SK-N-SH (cell line): ENCODE results near the gene LCE7A. TPM values are rescaled to one million over a fixed set of nuclear protein-coding genes. Genes with fewer than 3 reads are reported as not detected.

Experiments
- CTCF ChIA-PET: fragments of 300-600, 350-600 bp; formaldehyde crosslinking; extraction: SDS; loops from one replicate; lab custom pipeline; 2021; lab: Yijun Ruan, JAX
- POLR2A ChIA-PET: fragments of 350-600 bp; sonication (Branson Sonifier 250); formaldehyde crosslinking; extraction: SDS; loops from one replicate; lab custom pipeline; 2020; ENCODE audit warnings: antibody characterized with exemption, inconsistent platforms; lab: Yijun Ruan, JAX
- DNase-seq: peaks from one replicate; pipeline ENCODE4 v3.0.0; 2012
- H2AFZ ChIP-seq: fragments of 200-600 bp; sonication (generic); 2 replicates; pipeline ENCODE4 v1.8.1; 2016; ENCODE audit warnings: antibody characterized with exemption, mild to moderate bottlenecking, low read depth
- H3F3A ChIP-seq: fragments of 200-600 bp; sonication (generic); replicated peaks from 2 replicates; pipeline ENCODE3; 2016; ENCODE audit warnings: antibody characterized with exemption, mild to moderate bottlenecking; ENCODE audit not compliant: insufficient read depth
- H3K27ac ChIP-seq, 2 experiments: fragments of 200-500 bp in 1 of 2; fragments of 200-600 bp in 1 of 2; sonication (Bioruptor generic) in 1 of 2; sonication (generic), shearing (Covaris generic) in 1 of 2; 2 replicates each; pipeline versions ENCODE4 v1.5.1 to v1.6.1; 2014 to 2016; ENCODE audit warnings: low read depth in 2 of 2, inconsistent platforms in 1 of 2, low read length in 1 of 2, mild to moderate bottlenecking in 1 of 2, mixed read lengths in 1 of 2
- H3K27me3 ChIP-seq: fragments of 200-600 bp; sonication (generic), shearing (Covaris generic); 2 replicates; pipeline ENCODE4 v1.6.1; 2016; ENCODE audit warnings: mixed run types; ENCODE audit not compliant: insufficient read depth
- H3K36me3 ChIP-seq, 2 experiments: fragments of 200-500 bp in 1 of 2; fragments of 200-600 bp in 1 of 2; sonication (Bioruptor generic) in 1 of 2; sonication (generic) in 1 of 2; replicated peaks in 1 of 2; 2 replicates each; pipeline versions ENCODE3 to v1.5.1; 2014 to 2016; ENCODE audit warnings: low read length in 1 of 2, mild to moderate bottlenecking in 1 of 2; ENCODE audit not compliant: insufficient read depth in 2 of 2, control insufficient read depth in 1 of 2
- H3K4me1 ChIP-seq, 2 experiments: fragments of 200-500 bp in 1 of 2; fragments of 200-600 bp in 1 of 2; sonication (Bioruptor generic) in 1 of 2; sonication (generic), shearing (Covaris generic) in 1 of 2; 2 replicates each; pipeline versions ENCODE4 v1.5.1 to v1.6.1; 2014 to 2016; ENCODE audit warnings: low read depth in 1 of 2, low read length in 1 of 2, mixed run types in 1 of 2; ENCODE audit not compliant: insufficient read depth in 2 of 2, control insufficient read depth in 1 of 2
- H3K4me2 ChIP-seq: fragments of 200-600 bp; sonication (generic), shearing (Covaris generic); 2 replicates; pipeline ENCODE4 v1.6.1; 2017; ENCODE audit warnings: mixed run types
- H3K4me3 ChIP-seq, 2 experiments: fragments of 200-500 bp in 1 of 2; fragments of 200-600 bp in 1 of 2; sonication (Bioruptor generic) in 1 of 2; sonication (generic), shearing (Covaris generic) in 1 of 2; 2 replicates each; pipeline versions ENCODE4 v1.5.1 to v1.8.1; 2014 to 2016; ENCODE audit warnings: low read depth in 2 of 2, inconsistent platforms in 1 of 2, low read length in 1 of 2, mild to moderate bottlenecking in 1 of 2, mixed read lengths in 1 of 2, moderate library complexity in 1 of 2
- H3K79me2 ChIP-seq: fragments of 200-600 bp; sonication (generic); 2 replicates; pipeline ENCODE4 v1.8.1; 2017; ENCODE audit warnings: mild to moderate bottlenecking; ENCODE audit not compliant: insufficient read depth
- H3K9ac ChIP-seq: fragments of 200-600 bp; sonication (generic); 2 replicates; pipeline ENCODE4 v1.6.1; 2017; ENCODE audit warnings: mixed run types
- H3K9me2 ChIP-seq: fragments of 200-600 bp; sonication (generic); 2 replicates; pipeline ENCODE4 v1.6.1; 2017; ENCODE audit warnings: mixed run types
- H3K9me3 ChIP-seq: fragments of 200-600 bp; sonication (generic); 2 replicates; pipeline ENCODE4 v1.6.1; 2017; ENCODE audit warnings: mixed run types, mild to moderate bottlenecking, moderate library complexity
- H4K20me1 ChIP-seq: fragments of 200-600 bp; sonication (generic); 2 replicates; pipeline ENCODE4 v1.6.1; 2017; ENCODE audit warnings: mild to moderate bottlenecking, mixed run types; ENCODE audit not compliant: insufficient read depth
- CHD2 ChIP-seq: fragments of 150-350 bp; IDR thresholded peaks from 2 replicates; pipeline ENCODE4 v1.6.1; 2018; ENCODE audit warnings: low read length; ENCODE audit not compliant: partially characterized antibody
- ELF1 ChIP-seq: IDR thresholded peaks from 2 replicates; pipeline ENCODE4 v1.4.0; 2012
- FOSL2 ChIP-seq: IDR thresholded peaks from 2 replicates; pipeline ENCODE4 v1.4.0; 2012; ENCODE audit warnings: low read depth, mild to moderate bottlenecking, moderate library complexity, borderline replicate concordance
- FOXM1 ChIP-seq: IDR thresholded peaks from 2 replicates; pipeline ENCODE4 v1.4.0; 2012; ENCODE audit warnings: low read depth, mild to moderate bottlenecking
- GABPA ChIP-seq: IDR thresholded peaks from 2 replicates; pipeline ENCODE4 v1.4.0; 2012; ENCODE audit warnings: low read depth, mild to moderate bottlenecking
- GATA2 ChIP-seq: sonication (generic); formaldehyde crosslinking; IDR thresholded peaks from 2 replicates; pipeline ENCODE4 v1.5.0; 2020; ENCODE audit warnings: mild to moderate bottlenecking, missing genetic modification reagents
- MEF2A ChIP-seq: IDR thresholded peaks from 2 replicates; pipeline ENCODE4 v1.4.0; 2012; ENCODE audit warnings: low read depth, borderline replicate concordance
- MXI1 ChIP-seq: IDR thresholded peaks from 2 replicates; pipeline ENCODE4 v1.6.1; 2012; ENCODE audit warnings: mild to moderate bottlenecking, low read depth, low read length, improper control_type of control experiment
- NRF1 ChIP-seq: IDR thresholded peaks from 2 replicates; pipeline ENCODE4 v1.6.1; 2012; ENCODE audit warnings: low read depth, mild to moderate bottlenecking, low read length
- POLR2AphosphoS5 ChIP-seq: IDR thresholded peaks from 2 replicates; pipeline ENCODE4 v1.6.1; 2012; ENCODE audit warnings: low read depth, low read length
- RCOR1 ChIP-seq: fragments of 150-350 bp; IDR thresholded peaks from 2 replicates; pipeline ENCODE4 v1.6.1; 2017; ENCODE audit warnings: antibody characterized with exemption, low read length
- RFX5 ChIP-seq: IDR thresholded peaks from 2 replicates; pipeline ENCODE4 v1.6.1; 2012; ENCODE audit warnings: mild to moderate bottlenecking, improper control_type of control experiment, low read length
- TAF1 ChIP-seq: IDR thresholded peaks from 2 replicates; pipeline ENCODE4 v1.6.1; 2012; ENCODE audit warnings: low read depth, mild to moderate bottlenecking, low read length, moderate library complexity, borderline replicate concordance
- TEAD4 ChIP-seq: IDR thresholded peaks from 2 replicates; pipeline ENCODE4 v1.4.0; 2012; ENCODE audit warnings: mild to moderate bottlenecking, borderline replicate concordance; ENCODE audit not compliant: insufficient read depth
- YY1 ChIP-seq: IDR thresholded peaks from 2 replicates; pipeline ENCODE4 v1.4.0; 2012; ENCODE audit warnings: low read depth, mild to moderate bottlenecking
- WGBS: methylation state at CpG from one replicate; pipeline ENCODE4 v1.1.6; 2017; ENCODE audit warnings: low lambda C conversion rate; 5-methylcytosine and 5-hydroxymethylcytosine counted together
- polyA plus RNA-seq, 3 experiments: library from polyadenylated mRNA; depleted of rRNA; stranded (reverse); fragments of >200 nt; gene quantifications; 2 replicates each; pipeline ENCODE4 v1.2.3, GENCODE V29; 2012
- TF ChIP-seq, protein P1 (sequence below): IDR thresholded peaks from 2 replicates; pipeline ENCODE4 v1.4.0; 2012; ENCODE audit warnings: low read depth
- TF ChIP-seq, protein P2 (sequence below): IDR thresholded peaks from 2 replicates; pipeline ENCODE4 v1.4.0; 2012; ENCODE audit warnings: low read depth, borderline replicate concordance

The LCE7A gene
- polyA plus RNA-seq, 1 of the 3 experiments (the other 2 are of a cell fraction): not detected

- CTCF ChIA-PET: no interaction called here
- no peaks in the 10 kb centered on the region for H3K4me1 ChIP-seq
- no peaks in the 10 kb centered on the region; the same call in 1 of the 2 replicates for H3K27me3 ChIP-seq
- no peaks in the 10 kb centered on the region for H3K9me2 ChIP-seq
- no peak for TF ChIP-seq TAF1
- no peak for TF ChIP-seq TEAD4
- TF ChIP-seq CHD2: no peak
- no peak for TF ChIP-seq GATA2 (CRISPR knock-in tag)
- TF ChIP-seq, protein P1, sequence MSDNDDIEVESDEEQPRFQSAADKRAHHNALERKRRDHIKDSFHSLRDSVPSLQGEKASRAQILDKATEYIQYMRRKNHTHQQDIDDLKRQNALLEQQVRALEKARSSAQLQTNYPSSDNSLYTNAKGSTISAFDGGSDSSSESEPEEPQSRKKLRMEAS: no peak
- TF ChIP-seq FOSL2: no peak
- TF ChIP-seq ELF1: no peak
- TF ChIP-seq, all 33 proteins: peak for 0
- Histone ChIP-seq H3K4me2 (no peak overlapping the region), H3K27ac (no peak overlapping the region), H3K9me3 (no peaks in the 10 kb centered on the region), H3K4me3 (no peak overlapping the region), H3K36me3 (no peaks in the 10 kb centered on the region), H3F3A (no peaks in the 10 kb centered on the region), H4K20me1 (no peaks in the 10 kb centered on the region), H3K9ac (no peak overlapping the region), H3K79me2 (no peaks in the 10 kb centered on the region), H2AFZ (no peak overlapping the region)
- WGBS: 3% methylated on average over 6 of the region's 6 CpGs
- POLR2A ChIA-PET: no interaction called here
- DNase-seq: no peak
Observed at GRCh38 chr1:152817309-152817708, 42.5 kb upstream of the LCE7A start.

DNA sequence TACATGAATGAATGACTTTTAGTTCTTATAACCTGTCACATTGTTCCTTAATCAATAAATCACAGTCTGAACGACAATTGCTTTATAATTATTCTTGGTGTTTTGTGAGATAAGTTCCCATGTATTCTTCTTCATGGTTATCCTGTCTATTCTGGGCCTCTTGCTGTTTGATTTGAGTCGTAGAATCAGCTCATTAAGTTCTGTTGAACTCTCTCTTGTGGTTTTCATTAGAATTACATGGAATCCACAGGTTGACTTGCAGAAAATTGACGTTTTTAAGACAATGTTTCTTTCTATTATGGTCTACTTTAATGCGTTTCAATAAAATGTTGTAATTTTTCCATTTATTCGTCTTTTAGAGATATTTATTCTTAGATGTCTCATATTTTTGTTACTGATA is 36.5 kb upstream of the LCE7A start:
- Histone ChIP-seq H3K9me2 (no peaks in the 10 kb centered on the region), H3K36me3 (no peaks in the 10 kb centered on the region), H3K79me2 (no peaks in the 10 kb centered on the region), H3K4me1 (no peaks in the 10 kb centered on the region; a peak in 1 of 4 replicates), H4K20me1 (no peaks in the 10 kb centered on the region), H3K27ac (no peak overlapping the region), H3K9ac (no peak overlapping the region), H3F3A (no peaks in the 10 kb centered on the region), H3K9me3 (no peaks in the 10 kb centered on the region), H3K4me2 (no peak overlapping the region), H3K4me3 (no peak overlapping the region), H3K27me3 (peaks cover 7% of the 10 kb centered on the region; the same call in 1 of the 2 replicates), H2AFZ (no peak overlapping the region)
- CTCF ChIA-PET: no interaction called here
- WGBS: 1% methylated on average over 5 of the region's 5 CpGs
- TF ChIP-seq MXI1 (no peak), NRF1 (no peak), POLR2AphosphoS5 (no peak), MEF2A (no peak), RCOR1 (no peak), GABPA (no peak), RFX5 (no peak)
- POLR2A ChIA-PET: no interaction called here
- DNase-seq: no peak

- POLR2A ChIA-PET: no interaction called here
- no peaks in the 10 kb centered on the region for H4K20me1 ChIP-seq
- no peaks in the 10 kb centered on the region for H3K36me3 ChIP-seq
- no peak overlapping the region for H3K27ac ChIP-seq
- no peak overlapping the region for H3K9ac ChIP-seq
- H3K4me3 ChIP-seq: no peak overlapping the region
- no peaks in the 10 kb centered on the region for H3F3A ChIP-seq
- no peak for DNase-seq
- no peaks in the 10 kb centered on the region for H3K9me3 ChIP-seq
- H3K4me2 ChIP-seq: no peak overlapping the region
- no peaks in the 10 kb centered on the region for H3K9me2 ChIP-seq
- no peaks in the 10 kb centered on the region for H3K79me2 ChIP-seq
- H3K4me1 ChIP-seq: no peaks in the 10 kb centered on the region; a peak in 1 of 4 replicates
- no peak for TF ChIP-seq TAF1
- TF ChIP-seq ELF1: no peak
- TF ChIP-seq, protein P2, sequence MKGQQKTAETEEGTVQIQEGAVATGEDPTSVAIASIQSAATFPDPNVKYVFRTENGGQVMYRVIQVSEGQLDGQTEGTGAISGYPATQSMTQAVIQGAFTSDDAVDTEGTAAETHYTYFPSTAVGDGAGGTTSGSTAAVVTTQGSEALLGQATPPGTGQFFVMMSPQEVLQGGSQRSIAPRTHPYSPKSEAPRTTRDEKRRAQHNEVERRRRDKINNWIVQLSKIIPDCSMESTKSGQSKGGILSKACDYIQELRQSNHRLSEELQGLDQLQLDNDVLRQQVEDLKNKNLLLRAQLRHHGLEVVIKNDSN: no peak
- no peak for TF ChIP-seq POLR2AphosphoS5
- no peak for TF ChIP-seq YY1
- no peak for TF ChIP-seq MEF2A
- TF ChIP-seq FOXM1: no peak
- CTCF ChIA-PET: no interaction called here
- no peak overlapping the region for H2AFZ ChIP-seq
- peaks cover 7% of the 10 kb centered on the region; the same call in 1 of the 2 replicates for H3K27me3 ChIP-seq
Observed at GRCh38 chr1:152824964-152825363, 34.8 kb upstream of the LCE7A start.
